H1 (cell line): Measurements from ENCODE around the gene RAB33A.

Source experiments
- BRCA1 ChIP-seq: IDR thresholded peaks from 2 replicates; pipeline ENCODE4 v1.6.1; 2012; ENCODE audit warnings: low read depth, low read length, improper control_type of control experiment
- CTCF ChIP-seq, 3 experiments: IDR thresholded peaks; 1 replicate in 2 of 3; 2 replicates in 1 of 3; pipeline versions ENCODE4 v1.5.1 to v1.6.1; 2011; ENCODE audit warnings: low read length in 3 of 3, mild to moderate bottlenecking in 3 of 3, inconsistent platforms in 2 of 3, low read depth in 1 of 3, moderate library complexity in 1 of 3; ENCODE audit not compliant: insufficient read depth in 1 of 3; ENCODE audit errors: control extremely low read depth in 1 of 3
- EP300 ChIP-seq, 2 experiments: IDR thresholded peaks; 1 replicate in 1 of 2; 2 replicates in 1 of 2; pipeline ENCODE4 v1.6.1; 2011 to 2012; ENCODE audit warnings: low read depth in 2 of 2, low read length in 2 of 2, mild to moderate bottlenecking in 2 of 2, borderline replicate concordance in 1 of 2, inconsistent platforms in 1 of 2, moderate library complexity in 1 of 2
- GABPA ChIP-seq: IDR thresholded peaks from 2 replicates; pipeline ENCODE4 v1.6.1; 2011; ENCODE audit warnings: mild to moderate bottlenecking, low read length, moderate library complexity, borderline replicate concordance; ENCODE audit not compliant: insufficient read depth
- HDAC2 ChIP-seq, 2 experiments: fragments of 300-600 bp in 1 of 2; sonication (generic) in 1 of 2; IDR thresholded peaks; 2 replicates each; pipeline ENCODE4 v1.6.1; 2011 to 2012; ENCODE audit warnings: low read depth in 2 of 2, low read length in 2 of 2, mild to moderate bottlenecking in 2 of 2, moderate library complexity in 2 of 2, borderline replicate concordance in 1 of 2, inconsistent platforms in 1 of 2
- JUND ChIP-seq: IDR thresholded peaks from 2 replicates; pipeline ENCODE4 v1.6.1; 2011; ENCODE audit warnings: mild to moderate bottlenecking, improper control_type of control experiment, low read length
- MAFK ChIP-seq: IDR thresholded peaks from 2 replicates; pipeline ENCODE4 v1.6.1; 2012; ENCODE audit warnings: low read depth, mild to moderate bottlenecking, improper control_type of control experiment, low read length
- RAD21 ChIP-seq, 2 experiments: IDR thresholded peaks in 1 of 2; conservative IDR thresholded peaks in 1 of 2; 2 replicates each; pipeline ENCODE4 v1.6.1; 2011; ENCODE audit warnings: low read depth in 2 of 2, low read length in 2 of 2, improper control_type of control experiment in 1 of 2, inconsistent platforms in 1 of 2, mild to moderate bottlenecking in 1 of 2, moderate library complexity in 1 of 2
- RBBP5 ChIP-seq: IDR thresholded peaks from 2 replicates; pipeline ENCODE4 v1.7.1; 2012; ENCODE audit warnings: low read depth, mild to moderate bottlenecking, inconsistent platforms, low read length, moderate library complexity, borderline replicate concordance
- RFX5 ChIP-seq: IDR thresholded peaks from 2 replicates; pipeline ENCODE4 v1.6.1; 2011; ENCODE audit warnings: low read depth, low read length, improper control_type of control experiment, borderline replicate concordance
- RXRA ChIP-seq: IDR thresholded peaks from 2 replicates; pipeline ENCODE4 v1.6.1; 2011; ENCODE audit warnings: low read depth, mild to moderate bottlenecking, low read length, moderate library complexity; ENCODE audit not compliant: insufficient read depth
- SP1 ChIP-seq: IDR thresholded peaks from 2 replicates; pipeline ENCODE4 v1.6.1; 2011; ENCODE audit warnings: low read depth, low read length
- SP2 ChIP-seq: IDR thresholded peaks from 2 replicates; pipeline ENCODE4 v1.6.1; 2012; ENCODE audit warnings: mild to moderate bottlenecking, low read length, inconsistent platforms
- YY1 ChIP-seq: IDR thresholded peaks from 2 replicates; pipeline ENCODE4 v1.6.1; 2011; ENCODE audit warnings: low read depth, mild to moderate bottlenecking, low read length

GRCh38 chrX:130186651-130187050 is 14.9 kb downstream of the RAB33A start:
- TF ChIP-seq CTCF (IDR thresholded peaks at IDR 0.05; ENCODE audit: control extremely low read depth in 1 of 3, insufficient read depth in 1 of 3, low read depth in 1 of 3, low read length in 3 of 3) = no peak
- TF ChIP-seq BRCA1 = no peak
- TF ChIP-seq EP300 (IDR thresholded peaks at IDR 0.05; ENCODE audit: borderline replicate concordance in 1 of 2, low read depth in 2 of 2, low read length in 2 of 2) = no peak
- no peak for TF ChIP-seq RXRA
- TF ChIP-seq SP2 = no peak
- TF ChIP-seq JUND = no peak
- TF ChIP-seq GABPA = no peak
- TF ChIP-seq RAD21 (IDR thresholded peaks at IDR 0.05 in 1 of 2, conservative IDR thresholded peaks at IDR 0.05 in 1 of 2; ENCODE audit: low read depth in 2 of 2, low read length in 2 of 2) = no peak
- no peak for TF ChIP-seq SP1
- TF ChIP-seq RFX5 = no peak
- no peak for TF ChIP-seq MAFK
- no peak for TF ChIP-seq YY1
- TF ChIP-seq RBBP5 = no peak
- TF ChIP-seq HDAC2 (IDR thresholded peaks at IDR 0.05; ENCODE audit: borderline replicate concordance in 1 of 2, low read depth in 2 of 2, low read length in 2 of 2) = no peak
